HS-5 (cell line): Measurements from ENCODE around the gene OS9.

ENCODE experiments used
- DNase-seq: peaks from one replicate; pipeline ENCODE4 v3.0.0-alpha.2; 2012; ENCODE audit warnings: low read depth

Gene OS9

DNA sequence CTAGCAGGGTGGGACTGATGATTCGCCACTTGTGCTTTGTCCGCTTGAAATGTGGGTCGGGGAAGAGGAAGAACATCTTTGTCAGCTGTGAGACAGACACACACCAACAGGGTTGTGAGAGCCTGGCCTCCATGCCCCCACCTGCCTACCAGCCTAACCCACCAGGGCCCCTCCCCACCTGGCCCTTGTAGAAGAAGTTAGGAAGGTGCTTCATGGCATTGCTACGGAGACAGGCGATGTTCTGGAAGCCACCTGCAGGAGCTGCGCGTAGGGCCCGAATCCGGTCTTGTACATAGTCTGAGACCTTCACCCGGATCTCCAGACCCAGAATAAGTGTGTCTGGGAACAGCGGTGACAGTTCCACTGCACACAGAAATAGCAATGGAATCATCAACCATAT, 75.7 kb downstream of the OS9 start:
- DNase-seq: no peak

DNA sequence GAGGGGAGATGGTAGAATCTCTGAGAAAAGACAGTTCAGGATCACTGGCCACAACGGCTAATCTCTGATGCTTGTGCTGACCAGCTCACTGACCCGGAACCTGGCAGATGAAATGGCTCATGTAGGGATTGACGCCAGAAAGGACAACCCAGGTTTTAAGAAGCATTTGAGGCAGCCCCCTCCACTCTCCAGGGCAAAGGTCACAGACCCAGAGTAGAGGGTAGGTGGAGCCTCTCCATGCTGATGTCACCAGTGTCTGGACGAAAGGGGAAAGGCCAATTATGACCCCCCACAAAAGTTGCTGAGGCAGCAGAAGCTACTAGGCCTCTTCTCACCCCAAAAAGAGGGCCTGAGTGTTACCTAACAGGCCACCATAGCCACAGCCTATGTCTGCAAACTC, 76.8 kb downstream of the OS9 start:
- no peak for DNase-seq
